Dedifferentiated amniotic fluid mesenchymal stem cell (primary cell): ENCODE data around the gene DYNC1LI1.

Experiments used
- DNase-seq: peaks from one replicate; pipeline ENCODE4 v3.0.0-alpha.2; 2016; ENCODE audit errors: extremely low spot score

The DYNC1LI1 gene

DNA sequence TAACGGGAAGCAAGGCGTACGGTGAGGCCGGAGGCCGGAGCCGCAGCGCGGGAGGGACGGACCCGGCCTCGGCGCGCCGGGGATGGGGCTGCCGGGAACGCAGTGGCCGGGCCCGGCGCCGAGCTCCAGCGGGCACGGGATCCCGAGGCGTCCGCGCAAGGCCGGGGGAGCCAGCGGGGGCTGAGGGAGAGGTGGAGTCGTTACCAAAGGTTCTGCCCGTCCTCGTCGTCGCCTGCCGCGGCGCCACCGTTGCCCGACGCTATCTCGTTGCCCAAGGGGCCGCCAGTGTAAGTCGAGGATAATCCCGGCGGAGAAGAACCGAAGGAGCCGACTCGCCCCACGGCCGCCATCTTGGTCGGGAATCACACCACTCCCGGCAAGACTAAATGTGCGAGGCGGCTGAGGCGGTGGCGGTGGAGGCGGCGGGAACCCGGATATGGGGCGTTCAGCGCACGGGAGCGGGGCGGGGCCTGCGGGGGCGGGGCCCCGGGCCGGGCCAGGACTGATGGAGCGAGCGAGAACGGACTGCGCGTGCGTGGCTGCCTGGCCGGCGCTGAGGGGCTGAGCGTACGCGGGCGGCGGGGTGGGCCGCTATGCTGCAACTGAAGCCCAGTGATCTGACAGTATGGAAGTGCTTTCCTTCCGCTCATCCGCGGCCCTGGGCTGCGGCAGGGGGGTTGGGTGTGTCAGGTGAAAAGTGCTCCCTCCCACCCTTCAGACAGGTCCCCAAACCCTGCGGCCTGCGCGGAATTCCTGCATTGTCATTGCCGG lies at the start of gene DYNC1LI1:
Gene DYNC1LI1 (minus strand): TSS at position 438 of the 771 bp plus-strand sequence. CDS start 88 bp downstream, at position 350.
- peak; percentile 87 for DNase-seq

DNA sequence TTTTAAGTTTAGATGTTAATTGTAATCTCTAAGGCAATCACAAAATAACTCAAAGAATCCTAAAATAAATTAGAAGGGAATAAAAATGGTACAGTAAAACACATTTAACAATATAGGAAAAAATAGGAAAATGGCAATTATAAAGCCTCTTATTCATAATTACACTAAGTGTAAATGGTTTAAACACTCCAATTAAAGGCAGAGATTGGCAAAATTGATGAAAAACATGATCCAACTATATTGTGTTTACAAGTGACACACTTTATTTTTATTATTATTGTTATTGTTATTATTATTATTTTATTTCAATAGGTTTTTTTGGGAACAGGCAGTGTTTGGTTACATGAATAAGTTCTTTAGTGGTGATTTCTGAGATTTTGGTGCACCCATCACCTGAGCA lies 48.7 kb upstream of the DYNC1LI1 start:
- DNase-seq: no peak

DNA sequence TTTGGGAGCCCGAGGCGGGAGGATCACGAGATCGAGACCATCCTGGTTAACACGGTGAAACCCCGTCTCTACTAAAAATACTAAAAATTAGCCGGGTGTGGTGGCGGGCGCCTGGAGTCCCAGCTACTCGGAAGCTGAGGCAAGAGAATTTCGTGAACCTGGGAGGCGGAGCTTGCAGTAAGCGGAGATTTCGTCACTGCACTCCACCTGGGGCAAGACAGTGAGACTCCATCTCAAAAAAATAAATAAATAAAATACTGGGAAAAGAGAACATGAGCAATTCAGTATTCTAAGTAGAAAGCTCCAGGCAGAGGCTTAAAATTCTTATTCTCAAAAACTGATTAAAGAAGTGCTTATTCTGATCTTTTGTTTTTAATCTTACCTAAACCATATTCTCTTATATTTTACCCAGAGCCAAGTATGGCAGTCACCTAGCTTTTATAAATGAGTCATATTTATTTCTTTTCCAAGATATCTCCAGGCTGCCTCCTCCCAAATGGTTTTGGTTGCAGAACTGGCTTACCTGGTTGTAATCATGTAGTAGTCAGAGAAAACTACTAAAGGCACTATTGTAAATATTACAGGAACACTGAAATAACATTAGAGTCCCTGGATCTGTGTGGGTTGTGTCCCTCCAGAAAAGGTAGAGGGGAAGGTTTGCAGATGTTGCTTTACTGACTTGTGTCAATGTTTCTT lies 45.8 kb upstream of the DYNC1LI1 start:
- DNase-seq: no peak

DNA sequence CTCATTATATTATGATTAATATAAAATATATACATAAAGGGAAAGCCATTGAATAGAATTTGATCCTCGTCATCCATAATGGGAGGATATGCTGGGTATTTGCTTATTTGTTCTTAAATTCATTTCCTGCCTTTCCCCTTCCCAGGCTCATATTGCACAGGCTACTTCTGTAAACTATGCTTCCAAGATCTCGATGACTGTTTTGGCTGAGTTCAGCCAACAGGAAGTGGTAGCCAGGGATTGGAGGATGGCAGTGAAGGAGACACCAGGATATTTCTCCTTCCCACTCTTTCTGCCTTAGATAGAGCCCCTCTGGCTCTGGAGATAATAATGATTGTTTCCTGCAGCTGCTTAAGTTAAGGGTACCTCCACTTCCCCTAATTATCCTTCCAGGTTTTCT lies 44.3 kb upstream of the DYNC1LI1 start:
- peak; percentile 46 for DNase-seq

DNA sequence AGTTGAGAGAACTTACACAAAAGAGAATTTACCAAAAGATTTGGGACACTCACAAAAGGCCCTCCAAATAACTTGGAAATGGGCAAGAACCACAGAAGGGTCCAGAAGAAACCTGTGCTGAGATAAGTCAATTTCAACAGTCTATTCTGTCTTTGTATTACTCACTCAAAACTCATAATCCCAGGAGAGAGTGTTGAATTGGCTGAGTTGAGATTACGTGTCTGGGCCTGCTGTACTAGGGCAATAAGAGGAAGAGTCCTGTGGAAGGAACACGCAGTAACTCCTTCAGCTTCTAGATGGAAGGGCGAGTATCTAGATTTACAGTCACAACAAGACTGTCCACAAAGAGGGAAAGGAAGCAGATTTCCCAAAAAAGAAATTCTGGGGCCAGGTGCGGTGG lies 42.5 kb upstream of the DYNC1LI1 start:
- no peak for DNase-seq

DNA sequence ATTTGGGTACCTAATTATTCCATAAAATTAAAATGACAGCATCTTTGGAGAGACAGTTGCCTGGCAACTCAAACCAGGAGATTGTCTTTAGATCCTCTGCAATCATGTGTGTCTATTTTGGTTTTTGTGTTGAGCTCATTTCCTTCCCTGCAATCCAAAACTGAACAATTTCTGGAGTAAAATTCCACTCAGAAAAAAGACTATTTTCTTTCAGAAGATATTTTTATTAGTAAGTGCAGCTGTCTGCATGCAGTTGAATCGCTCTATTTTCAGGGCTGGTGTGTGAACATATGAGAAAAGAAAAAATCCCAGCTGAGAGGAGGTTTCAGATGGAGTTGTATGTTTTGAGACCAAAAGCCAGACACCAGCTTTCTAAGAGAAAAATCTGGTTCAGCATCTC lies 41.9 kb upstream of the DYNC1LI1 start:
- no peak for DNase-seq

DNA sequence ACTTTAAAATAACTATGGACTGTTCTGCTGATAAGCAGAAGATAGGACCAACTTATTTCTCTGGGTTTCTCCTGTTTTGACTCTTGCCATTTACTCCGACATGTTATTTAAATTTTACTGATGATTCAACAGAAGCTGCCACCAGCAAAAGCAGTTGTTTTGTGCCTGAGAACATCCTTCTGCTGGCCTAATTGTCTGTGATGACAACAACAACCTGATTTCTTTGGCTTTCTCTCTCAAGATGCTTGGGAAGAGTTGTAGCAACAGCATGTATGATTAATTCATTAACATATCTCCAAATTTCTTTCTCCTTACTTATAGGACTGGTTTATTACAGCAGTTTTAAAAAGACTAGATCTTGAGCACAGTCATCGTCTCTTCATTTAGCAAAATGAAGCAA lies 36.9 kb upstream of the DYNC1LI1 start:
- DNase-seq: no peak

DNA sequence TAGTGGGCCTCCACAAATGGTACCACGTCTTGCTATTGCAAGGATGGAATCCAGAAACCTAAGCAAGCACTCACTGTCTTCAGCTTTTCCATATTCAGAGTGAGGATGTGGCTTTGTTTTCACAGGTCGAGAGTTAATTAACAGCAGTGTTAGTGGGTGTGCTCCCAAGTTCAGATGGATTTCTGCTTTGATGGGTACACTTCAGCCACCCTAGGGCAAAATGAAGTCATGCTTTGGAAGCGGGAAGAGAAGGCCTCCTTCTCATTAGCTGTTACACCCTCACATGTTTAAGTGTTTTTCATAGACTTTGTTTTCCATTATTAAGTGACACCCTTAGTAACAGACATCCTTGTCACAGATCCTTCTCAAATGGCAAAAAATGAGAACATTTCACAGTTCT lies 36.3 kb upstream of the DYNC1LI1 start:
- no peak for DNase-seq

DNA sequence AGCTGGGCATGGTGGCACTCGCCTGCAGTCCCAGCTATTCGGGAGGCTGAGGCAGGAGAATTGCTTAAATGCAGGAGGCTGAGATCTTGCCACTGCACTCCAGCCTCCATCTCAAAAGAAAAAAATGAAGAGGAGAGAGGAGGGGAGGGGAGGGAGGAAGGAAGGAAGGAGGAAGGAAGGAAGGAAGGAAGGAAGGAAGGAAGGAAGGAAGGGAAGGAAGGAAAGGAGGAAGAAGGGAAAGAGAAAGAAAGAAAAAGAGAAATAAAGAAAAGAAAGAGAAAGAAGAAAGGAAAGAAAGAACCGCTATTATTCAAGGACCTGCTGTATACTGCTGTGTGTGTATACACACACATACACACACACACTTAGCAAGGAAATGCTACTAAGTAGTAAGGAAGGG lies 35.6 kb upstream of the DYNC1LI1 start:
- no peak for DNase-seq

DNA sequence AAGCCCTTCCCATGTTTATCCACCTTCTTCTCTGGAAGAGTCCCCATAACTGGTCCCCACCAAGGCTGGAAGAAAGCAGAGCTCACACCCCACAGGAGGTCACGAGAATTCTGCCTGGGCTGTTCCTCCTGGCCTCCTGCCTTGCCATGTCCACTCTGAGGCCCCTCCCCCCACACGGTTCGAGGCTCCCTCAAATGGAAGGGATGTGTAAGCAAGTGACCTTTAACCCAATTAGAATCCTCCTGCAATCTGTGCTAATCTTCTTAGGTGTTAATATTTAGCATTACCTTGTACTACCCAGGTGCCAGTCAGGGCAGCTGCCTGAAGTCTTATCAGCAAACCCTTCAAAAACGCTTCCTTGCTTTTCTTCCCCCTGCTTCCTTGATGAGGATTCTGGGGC lies 32.4 kb upstream of the DYNC1LI1 start:
- no peak for DNase-seq

DNA sequence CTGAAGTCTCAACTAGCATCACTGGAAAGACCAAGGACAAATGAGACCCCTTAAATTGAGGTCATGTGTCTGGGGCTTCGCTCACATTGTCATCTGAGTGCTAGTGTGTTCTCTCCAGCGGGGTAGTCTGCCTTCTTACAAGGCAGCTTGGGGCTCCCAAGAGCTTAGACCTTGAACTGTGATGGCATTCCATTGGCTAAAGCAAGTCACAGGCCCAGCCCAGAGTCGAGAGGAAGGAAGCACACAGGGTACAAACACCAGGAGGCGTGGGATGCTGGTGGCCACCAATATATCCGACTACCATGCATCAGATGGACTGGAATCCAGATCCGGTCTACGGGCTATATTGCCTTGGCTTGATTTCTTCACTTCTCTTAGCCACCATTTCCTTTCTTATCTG lies 31.5 kb upstream of the DYNC1LI1 start:
- DNase-seq: no peak

DNA sequence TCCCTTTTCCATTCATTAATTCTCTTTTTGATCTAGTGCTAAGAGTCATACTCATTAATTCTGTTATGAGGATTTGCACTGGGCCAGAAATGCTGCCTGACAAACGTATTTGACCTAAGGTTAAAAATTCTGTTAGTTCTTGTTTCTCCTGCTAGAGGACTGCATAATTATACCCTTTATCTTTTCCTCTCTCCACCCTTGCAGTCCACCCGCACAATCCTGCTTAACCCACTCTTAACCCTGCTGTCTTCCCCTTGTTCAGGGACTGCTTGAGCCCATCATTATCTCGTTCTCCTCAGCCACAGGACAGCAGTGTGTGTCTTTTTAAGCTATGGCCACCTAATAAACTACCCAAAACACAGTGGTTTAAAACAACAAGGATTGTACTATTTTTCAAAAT lies 31.1 kb upstream of the DYNC1LI1 start:
- no peak for DNase-seq

DNA sequence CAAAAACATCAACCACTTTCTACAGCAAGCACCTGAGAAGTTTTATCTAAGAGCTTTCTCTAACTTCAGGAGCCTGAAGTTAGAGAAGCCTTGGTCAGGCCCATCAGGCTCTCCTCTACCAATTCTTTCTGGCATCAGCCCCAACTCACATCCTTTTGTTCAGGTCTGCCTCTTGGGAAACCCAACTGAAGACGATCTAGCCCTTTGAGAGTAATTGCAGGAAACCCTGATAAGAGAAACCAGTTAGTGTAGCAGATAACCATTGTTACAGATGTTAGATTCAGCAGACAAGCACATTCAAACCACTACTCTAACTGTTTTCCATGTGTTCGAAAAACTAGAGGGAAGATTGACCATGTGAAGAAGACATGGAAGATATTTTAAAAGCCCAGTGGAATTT lies 27.0 kb upstream of the DYNC1LI1 start:
- DNase-seq: no peak

DNA sequence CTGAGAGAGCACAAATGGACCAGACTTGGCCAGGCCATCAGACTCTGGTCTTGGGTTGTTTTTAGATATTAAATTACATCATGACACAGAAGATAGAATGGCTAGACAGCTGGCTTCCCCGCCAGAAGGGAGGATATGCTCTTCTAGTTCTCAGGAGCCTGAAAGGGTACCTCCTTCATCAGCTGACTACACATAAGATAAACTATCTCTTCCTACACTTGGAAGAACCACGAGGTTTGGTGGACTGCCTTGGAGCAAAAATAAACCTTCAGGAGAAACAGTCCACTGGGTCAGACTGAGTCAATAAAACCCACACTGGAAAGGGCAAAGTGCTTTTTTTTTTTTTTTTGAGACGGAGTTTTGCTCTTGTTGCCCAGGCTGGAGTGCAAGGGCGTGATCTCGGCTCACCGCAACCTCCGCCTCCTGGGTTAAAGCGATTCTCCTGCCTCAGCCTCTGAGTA lies 26.3 kb upstream of the DYNC1LI1 start:
- DNase-seq: no peak

DNA sequence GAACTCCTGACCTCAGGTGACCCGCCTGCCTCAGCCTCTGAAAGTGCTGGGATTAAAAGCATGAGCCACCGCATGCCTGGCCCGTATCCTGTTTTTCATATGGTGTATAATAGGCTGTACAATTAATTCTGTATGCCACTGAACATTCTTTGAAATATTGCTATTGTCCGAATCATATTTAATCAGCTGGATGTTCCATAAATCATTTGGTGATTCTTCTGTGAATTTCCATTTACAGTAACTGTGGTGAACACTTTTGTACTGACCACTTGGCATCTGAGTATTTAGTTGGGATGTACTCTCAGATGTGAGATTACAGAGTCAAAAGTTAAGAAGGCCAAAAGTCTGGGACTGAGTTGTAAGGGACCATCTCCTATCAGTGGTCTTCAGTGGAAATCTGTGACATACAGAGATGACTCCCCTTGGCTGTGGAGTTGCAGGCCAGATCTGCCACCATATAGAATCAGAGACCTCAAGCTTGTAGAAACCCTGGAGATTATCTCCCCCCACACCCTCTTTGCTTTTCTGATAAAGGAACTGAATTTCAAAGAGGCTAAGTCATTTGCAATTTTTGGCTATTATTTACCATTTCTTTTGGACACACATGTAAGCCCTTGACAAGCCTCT lies 25.7 kb upstream of the DYNC1LI1 start:
- DNase-seq: no peak

DNA sequence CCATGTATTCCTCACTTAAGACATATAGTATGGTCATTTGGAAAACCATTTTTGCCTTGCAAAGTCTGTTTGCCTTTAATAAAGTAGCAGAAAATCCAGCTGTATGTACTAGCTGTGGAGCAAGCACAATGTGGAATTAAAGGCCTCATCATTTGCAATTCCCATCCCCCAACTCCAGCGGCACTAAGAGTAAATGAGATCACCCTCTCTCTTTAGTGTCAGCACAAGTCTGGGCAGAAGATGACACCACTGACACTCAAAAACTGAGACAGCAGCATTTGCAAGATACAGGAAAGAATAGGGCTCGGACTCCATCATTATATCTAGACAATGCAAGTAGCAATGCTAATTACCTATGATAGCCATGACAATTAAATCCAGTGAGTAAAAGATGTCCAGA lies 24.7 kb upstream of the DYNC1LI1 start:
- no peak for DNase-seq

DNA sequence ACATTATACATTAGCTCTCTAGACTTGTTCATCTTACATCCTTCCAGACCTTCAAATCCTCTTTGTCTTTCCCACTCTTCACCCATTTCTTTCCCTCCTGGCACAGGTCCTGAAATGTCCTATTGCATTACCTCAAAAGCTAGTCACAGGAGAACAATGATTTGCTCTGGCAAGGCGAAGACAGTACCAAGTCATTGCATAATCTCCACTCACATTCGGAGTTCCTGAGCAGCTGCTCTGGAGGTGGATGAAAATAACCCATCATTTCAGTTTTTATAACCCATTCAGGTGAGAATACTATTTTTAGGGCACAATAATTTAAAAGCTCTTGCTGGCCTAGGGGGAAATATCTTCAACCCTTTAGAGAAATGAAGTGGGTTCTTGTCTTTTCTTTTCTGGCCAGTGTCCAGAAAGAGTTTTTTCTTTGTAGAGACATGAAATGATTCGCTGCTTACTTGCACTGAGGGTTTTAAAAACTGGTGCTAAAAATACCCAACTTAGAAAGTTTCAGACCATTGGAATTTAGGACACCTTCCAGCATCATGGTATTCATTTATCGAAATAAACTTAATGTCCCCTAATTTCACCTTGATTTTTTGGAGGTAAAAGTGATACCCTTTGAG lies 23.4 kb upstream of the DYNC1LI1 start:
- DNase-seq: peak; percentile 34

DNA sequence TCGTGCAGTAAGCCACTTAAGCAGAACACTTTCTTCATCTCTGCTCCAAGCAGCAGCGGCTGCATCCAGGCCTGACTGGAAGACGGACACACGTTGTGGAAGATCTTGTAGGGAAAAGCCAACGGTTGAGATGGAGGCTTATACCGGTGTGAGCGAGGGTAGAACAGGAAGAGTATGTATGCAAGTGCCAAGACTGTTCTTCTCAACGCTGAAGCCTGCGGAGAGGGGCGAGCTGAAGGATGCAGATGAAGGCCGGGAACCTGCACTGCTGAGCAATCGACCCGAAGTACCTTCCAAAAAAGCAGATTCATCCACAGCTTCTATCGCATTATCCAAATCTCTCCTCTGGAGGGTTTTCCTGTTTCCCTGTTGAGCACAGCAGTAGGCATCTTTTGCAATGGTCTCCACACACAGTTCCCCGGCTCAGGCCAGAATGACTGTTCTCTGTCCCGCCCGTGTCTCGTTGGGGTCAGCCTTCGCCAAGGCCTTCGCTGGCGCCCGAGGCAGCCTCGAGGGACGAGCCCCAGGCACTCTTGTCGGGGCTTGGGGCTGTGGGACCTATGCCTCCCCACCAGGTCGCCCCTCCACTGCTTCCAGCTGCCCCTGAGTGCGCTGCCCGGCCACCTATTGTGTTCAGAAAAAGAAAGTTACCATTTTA lies 22.2 kb upstream of the DYNC1LI1 start:
- no peak for DNase-seq

DNA sequence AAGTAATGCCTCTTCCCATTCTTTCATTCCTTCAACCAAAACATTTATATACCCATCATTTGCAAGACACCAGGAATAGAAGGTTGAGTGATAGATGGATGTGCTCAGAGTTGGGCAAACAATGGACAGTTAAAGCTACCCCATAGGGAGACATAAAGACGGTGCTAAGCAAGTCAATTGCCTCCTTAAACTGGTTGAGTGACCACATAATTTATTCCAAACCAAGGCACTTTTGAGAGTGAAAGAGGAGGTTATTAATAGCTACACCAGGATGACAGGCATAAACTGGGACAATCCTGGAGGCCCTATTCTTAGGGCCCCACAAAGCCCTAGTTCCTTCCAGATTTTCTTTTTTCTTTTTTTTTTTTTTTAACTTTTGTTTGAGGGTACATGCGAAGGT lies 21.4 kb upstream of the DYNC1LI1 start:
- DNase-seq: no peak

DNA sequence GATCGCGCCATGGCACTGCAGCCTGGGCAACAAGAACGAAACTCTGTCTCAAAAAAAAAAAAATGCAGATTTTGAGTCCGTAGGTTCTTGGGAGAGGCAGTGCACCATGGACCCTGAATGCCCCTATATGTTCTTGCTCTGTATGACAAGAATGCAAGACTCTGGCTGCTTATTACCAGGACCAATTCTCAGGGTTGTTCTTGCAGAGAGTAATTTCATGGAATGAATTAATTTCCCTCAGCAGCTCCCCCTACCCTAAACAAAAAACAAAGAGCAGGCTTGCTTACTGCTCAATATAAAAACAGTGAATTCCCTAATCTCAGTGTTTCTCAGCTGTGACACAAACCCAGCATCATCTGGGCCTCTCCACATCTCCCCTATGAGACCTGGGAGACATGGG lies 20.5 kb upstream of the DYNC1LI1 start:
- no peak for DNase-seq

DNA sequence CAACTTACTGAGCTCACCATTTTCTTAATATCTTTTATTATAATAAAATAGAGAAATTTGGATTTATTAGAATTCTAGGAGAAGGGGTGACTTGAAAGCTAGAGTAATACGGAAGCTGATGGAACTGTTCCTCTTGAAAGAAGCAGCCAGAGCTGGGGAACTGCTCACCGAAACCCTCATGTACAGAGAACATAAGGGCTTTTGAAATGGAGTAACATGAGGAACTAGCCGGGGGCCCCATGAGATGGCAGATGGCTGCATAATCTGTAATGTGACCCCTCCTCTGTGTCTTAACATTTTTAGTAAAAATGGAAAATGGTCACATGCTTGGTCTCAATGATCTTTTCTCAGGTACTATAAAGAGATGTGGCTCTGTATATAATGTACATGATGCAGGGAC lies 15.7 kb upstream of the DYNC1LI1 start:
- no peak for DNase-seq

DNA sequence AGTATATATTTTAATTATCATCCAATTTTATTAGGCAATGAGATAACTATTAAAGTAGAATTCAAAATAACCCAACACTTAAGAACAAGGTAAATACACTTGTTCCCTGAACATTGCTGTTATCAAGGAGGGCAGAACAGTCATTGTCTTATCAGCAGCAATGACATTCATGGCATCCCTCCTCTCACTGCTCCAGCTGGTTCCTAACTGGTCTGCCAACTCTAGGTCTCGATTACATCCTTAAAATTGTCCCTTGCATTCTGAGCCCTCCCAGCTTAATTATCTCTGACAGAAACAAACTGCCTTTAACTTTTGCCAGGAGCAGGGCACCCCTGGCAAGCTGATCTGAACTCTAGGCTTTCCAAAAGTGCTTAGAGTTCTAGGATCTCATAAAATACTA lies 14.0 kb upstream of the DYNC1LI1 start:
- DNase-seq: peak; percentile 50
